GM12878 (cell line): ENCODE data around the gene FYTTD1. TPM values are rescaled to one million over a fixed set of nuclear protein-coding genes. Genes with fewer than 3 reads are reported as not detected.
A peak's percentile ranks its signal among the peaks of the same experiment; 100 is the strongest.

Source experiments
- ATAC-seq: fragments of 200-7000 bp; cut with Tn5 transposase; 3 replicates; pipeline ENCODE4 v1.9.1; 2020; ENCODE audit warnings: mild to moderate bottlenecking, moderate library complexity
- BruUV-seq: library from RNA; stranded (reverse); fragments of 400-500 nt; replicated peaks from 2 replicates; lab custom pipeline; 2021; lab: Mats Ljungman, UMichigan
- CTCF ChIA-PET: fragments of 300-600 bp; sonication (Branson Sonifier 250); formaldehyde crosslinking; extraction: SDS; loops from one replicate; lab custom pipeline; 2021; ENCODE audit warnings: inconsistent platforms; lab: Yijun Ruan, JAX
- POLR2A ChIA-PET: fragments of 350-600 bp; formaldehyde crosslinking; extraction: SDS; loops from one replicate; lab custom pipeline; 2021; ENCODE audit warnings: inconsistent platforms; lab: Charles Lee
- RAD21 ChIA-PET: fragments of 300-600 bp; sonication (Branson Sonifier 250); formaldehyde crosslinking; loops from one replicate; lab custom pipeline; 2023; ENCODE audit warnings: antibody characterized with exemption; ENCODE audit not compliant: unreplicated experiment; lab: Charles Lee
- SMC1A ChIA-PET: fragments of 300-600 bp; sonication (Branson Sonifier 250); formaldehyde crosslinking; loops from one replicate; lab custom pipeline; 2023; ENCODE audit not compliant: unreplicated experiment, uncharacterized antibody; lab: Charles Lee
- DNase-seq: peaks from one replicate; pipeline ENCODE4 v3.0.0-alpha.2; 2011; ENCODE audit warnings: low read depth, low spot score
- FAIRE-seq: peaks from 3 replicates; lab custom pipeline; 2011; peaks lifted over from hg19 to GRCh38; lab: Jason Lieb, UNC
- H2AFZ ChIP-seq: 2 replicates; pipeline ENCODE4 v1.6.0; 2011; ENCODE audit warnings: low read depth, low read length, control low read depth; ENCODE audit not compliant: control insufficient read depth
- H3K27ac ChIP-seq: 2 replicates; pipeline ENCODE4 v1.5.1; 2011; ENCODE audit warnings: control low read depth; ENCODE audit not compliant: control insufficient read depth, insufficient read depth
- H3K27me3 ChIP-seq, 2 experiments: replicated peaks in 1 of 2; 2 replicates each; pipeline versions ENCODE4 v1.6.0 to v1.6.1; 2011; ENCODE audit warnings: low read length in 1 of 2; ENCODE audit not compliant: control insufficient read depth in 2 of 2, insufficient read depth in 2 of 2
- H3K36me3 ChIP-seq, 2 experiments: 2 replicates each; pipeline ENCODE4 v1.5.1; 2011; ENCODE audit warnings: low read length in 1 of 2; ENCODE audit not compliant: control insufficient read depth in 2 of 2, insufficient read depth in 2 of 2
- H3K4me1 ChIP-seq: 2 replicates; pipeline ENCODE4 v1.6.1; 2011; ENCODE audit warnings: mild to moderate bottlenecking, low read length, moderate library complexity, mixed read lengths; ENCODE audit not compliant: control insufficient read depth, insufficient read depth
- H3K4me2 ChIP-seq: 2 replicates; pipeline ENCODE4 v1.6.0; 2011; ENCODE audit warnings: control low read depth; ENCODE audit not compliant: control insufficient read depth, insufficient read depth
- H3K4me3 ChIP-seq: fragments of 200-600 bp; sonication (generic); 2 replicates; pipeline ENCODE4 v1.5.1; 2016
- H3K79me2 ChIP-seq: 2 replicates; pipeline ENCODE4 v1.6.0; 2011; ENCODE audit warnings: low read length; ENCODE audit not compliant: control insufficient read depth, insufficient read depth
- H3K9ac ChIP-seq: 2 replicates; pipeline ENCODE4 v1.8.0; 2011; ENCODE audit warnings: low read length, control low read depth, mixed read lengths; ENCODE audit not compliant: control insufficient read depth, insufficient read depth
- H3K9me3 ChIP-seq: replicated peaks from 3 replicates; pipeline ENCODE4 v1.5.1; 2011; ENCODE audit warnings: mild to moderate bottlenecking, low read length; ENCODE audit not compliant: control insufficient read depth, insufficient read depth
- H4K20me1 ChIP-seq: 2 replicates; pipeline ENCODE4 v1.6.0; 2011; ENCODE audit not compliant: control insufficient read depth, insufficient read depth
- ASH2L ChIP-seq: fragments of 300-600, 200-600 bp; sonication (generic); IDR thresholded peaks from 2 replicates; pipeline ENCODE4 v1.6.1; 2017; ENCODE audit warnings: low read depth, mild to moderate bottlenecking, borderline replicate concordance
- BMI1 ChIP-seq: fragments of 450-650 bp; IDR thresholded peaks from 2 replicates; pipeline ENCODE4 v1.6.1; 2016; ENCODE audit warnings: mild to moderate bottlenecking, moderate library complexity, borderline replicate concordance
- LARP7 ChIP-seq: fragments of 450-650 bp; IDR thresholded peaks from 2 replicates; pipeline ENCODE4 v1.6.1; 2017; ENCODE audit warnings: mild to moderate bottlenecking
- MEF2B ChIP-seq: fragments of 450-650 bp; IDR thresholded peaks from 2 replicates; pipeline ENCODE4 v1.6.1; 2018; ENCODE audit warnings: mild to moderate bottlenecking, moderate library complexity; ENCODE audit not compliant: partially characterized antibody, poor library complexity, severe bottlenecking
- MTA2 ChIP-seq: fragments of 450-650 bp; IDR thresholded peaks from 2 replicates; pipeline ENCODE4 v1.6.1; 2016; ENCODE audit warnings: low read depth, mild to moderate bottlenecking, moderate library complexity
- POLR2AphosphoS5 ChIP-seq: IDR thresholded peaks from 2 replicates; pipeline ENCODE4 v1.6.1; 2011; ENCODE audit warnings: mild to moderate bottlenecking, low read length, inconsistent platforms
- RELA ChIP-seq: fragments of 450-650 bp; IDR thresholded peaks from 2 replicates; pipeline ENCODE4 v1.8.0; 2014; ENCODE audit warnings: borderline replicate concordance; ENCODE audit not compliant: partially characterized antibody
- SIN3A ChIP-seq: IDR thresholded peaks from 2 replicates; pipeline ENCODE4 v1.6.1; 2012; ENCODE audit warnings: low read depth, low read length, improper control_type of control experiment
- SMARCA5 ChIP-seq: fragments of 450-650 bp; IDR thresholded peaks from 2 replicates; pipeline ENCODE4 v1.6.1; 2017; ENCODE audit warnings: mild to moderate bottlenecking
- SMC3 ChIP-seq: IDR thresholded peaks from 2 replicates; pipeline ENCODE4 v1.6.1; 2011; ENCODE audit warnings: low read length, improper control_type of control experiment, borderline replicate concordance
- SRF ChIP-seq, 2 experiments: IDR thresholded peaks; 2 replicates each; pipeline ENCODE4 v1.6.1; 2011; ENCODE audit warnings: low read depth in 2 of 2, low read length in 2 of 2, mild to moderate bottlenecking in 1 of 2, moderate library complexity in 1 of 2
- TCF12 ChIP-seq: IDR thresholded peaks from 2 replicates; pipeline ENCODE4 v1.6.1; 2011; ENCODE audit warnings: low read depth, mild to moderate bottlenecking, low read length
- ZBTB40 ChIP-seq: fragments of 450-650 bp; IDR thresholded peaks from 2 replicates; pipeline ENCODE4 v1.6.1; 2016; ENCODE audit warnings: mild to moderate bottlenecking, moderate library complexity, borderline replicate concordance
- ZNF384 ChIP-seq: IDR thresholded peaks from 2 replicates; pipeline ENCODE4 v1.6.1; 2012; ENCODE audit warnings: low read depth, mild to moderate bottlenecking, low read length, improper control_type of control experiment, borderline replicate concordance
- WGBS: methylation state at CpG from one replicate; pipeline ENCODE4 v1.1.6; 2016; ENCODE audit warnings: low lambda C conversion rate; ENCODE audit not compliant: insufficient replicate concordance, insufficient coverage; ENCODE audit errors: missing lambda C conversion rate; 5-methylcytosine and 5-hydroxymethylcytosine counted together
- in situ Hi-C: fragments of 300-500 bp; cut with MboI; formaldehyde crosslinking; loops from 9 replicates; pipeline ENCODE4 v1.14.3; 2018; ENCODE audit warnings: mixed read lengths
- intact Hi-C: fragments of 100-400 bp; cut with micrococcal nuclease; formaldehyde crosslinking; loops from one replicate; pipeline ENCODE4 v1.14.2; 2022; ENCODE audit not compliant: unreplicated experiment
- polyA plus RNA-seq, 11 experiments: library from polyadenylated mRNA; depleted of rRNA in 4 of 11; unstranded in 6 of 11; stranded (reverse) in 5 of 11; fragments of >200 nt; fragmentation: Nextera tagmentation in 4 of 11; fragmentation: Illumina TruSeq in 1 of 11; extraction: Ambion mirVana in 4 of 11; extraction: Trizol in 1 of 11; gene quantifications; 1 replicate in 1 of 11; 2 replicates in 10 of 11; pipeline versions ENCODE4 v1.2.1 to v1.2.3, GENCODE V29; 2011 to 2016; ENCODE audit warnings: inconsistent platforms in 2 of 11, missing spikeins in 2 of 11, low read depth in 1 of 11
- total RNA-seq, 4 experiments: library from RNA; depleted of rRNA in 3 of 4; stranded (reverse); fragments of >200 nt in 3 of 4; fragmentation: Illumina TruSeq in 1 of 4; extraction: Trizol in 1 of 4; gene quantifications; 2 replicates each; pipeline versions ENCODE4 v1.2.1 to v1.2.3, GENCODE V29; 2013 to 2021
- TF ChIP-seq, protein P1 (sequence below): fragments of 450-650 bp; IDR thresholded peaks from 2 replicates; pipeline ENCODE4 v1.6.1; 2017; ENCODE audit warnings: borderline replicate concordance
- TF ChIP-seq, protein P2 (sequence below): IDR thresholded peaks from 2 replicates; pipeline ENCODE4 v1.6.1; 2011; ENCODE audit warnings: low read depth, low read length, improper control_type of control experiment, borderline replicate concordance

The FYTTD1 gene
- total and polyA plus RNA-seq, 10 of the 15 experiments (the other 5 are each of a cell fraction or from before 2014, with no cell fraction given): 25.5 to 101 (median 59.4) TPM

DNA sequence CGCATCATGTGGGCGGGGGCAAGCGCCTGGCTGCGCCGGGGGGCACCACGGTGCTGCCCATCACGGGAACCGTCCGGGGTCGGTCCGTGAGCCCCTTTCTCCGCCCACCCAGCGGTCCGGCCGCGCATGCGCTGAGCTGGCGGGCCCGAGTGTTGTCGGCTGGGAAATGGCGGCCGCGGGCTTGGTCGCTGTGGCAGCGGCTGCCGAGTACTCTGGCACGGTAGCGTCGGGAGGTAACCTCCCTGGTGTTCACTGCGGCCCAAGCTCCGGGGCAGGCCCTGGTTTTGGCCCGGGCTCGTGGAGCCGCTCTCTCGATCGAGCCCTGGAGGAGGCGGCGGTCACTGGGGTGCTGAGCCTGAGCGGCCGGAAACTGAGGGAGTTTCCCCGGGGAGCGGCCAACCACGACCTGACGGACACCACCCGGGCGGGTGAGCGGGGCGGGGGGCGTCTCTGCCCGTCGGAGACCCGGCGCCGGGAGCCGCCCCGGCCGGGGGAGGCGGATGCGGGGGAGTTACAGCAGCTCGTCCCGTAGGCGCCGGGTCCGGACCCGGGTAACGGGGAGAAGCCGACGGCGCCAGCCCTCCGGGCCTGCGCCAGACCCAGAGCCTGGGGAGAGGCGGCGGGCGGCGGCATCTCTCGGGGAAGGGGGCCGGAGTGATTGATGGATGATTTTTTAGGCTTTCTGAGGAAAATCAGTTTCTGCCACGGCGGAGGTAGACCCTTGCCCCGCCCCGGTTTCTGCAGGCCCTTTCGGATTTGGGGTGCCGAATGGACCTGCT is 41.6 kb downstream of the FYTTD1 start, which contains the start of gene LRCH3:
Gene LRCH3, plus strand, starts transcription at position 142 of the 779 bp plus-strand sequence. Its CDS starts 25 bp downstream, at position 167.
- Histone ChIP-seq H3K27me3 (no peaks in the 10 kb centered on the region), H3K4me1 (peaks cover 19% of the 10 kb centered on the region; the same call in 1 of the 2 replicates), H3K79me2 (peaks cover 59% of the 10 kb centered on the region), H4K20me1 (no peaks in the 10 kb centered on the region), H3K4me2 (peak within 1 kb of the TSS; percentile 85), H3K27ac (peak within 1 kb of the TSS; percentile 97), H2AFZ (peak within 1 kb of the TSS; percentile 87), H3K9me3 (no peaks in the 10 kb centered on the region; the same call in 2 of the 3 replicates), H3K36me3 (no peaks in the 10 kb centered on the region), H3K9ac (peak within 1 kb of the TSS; percentile 96), H3K4me3 (peak within 1 kb of the TSS; percentile 79)
- ChIA-PET RAD21 (interaction anchor here (0.6 to 6.2 kb wide), 6 partner anchors 8 to 78 kb away, joined by 3 to 53 read pairs (median 6); no protein-coding TSS in a partner anchor), CTCF (interaction anchor here (0.7 to 2.6 kb wide), 9 partner anchors 8 to 67 kb away, joined by 3 to 11 read pairs (median 3); no protein-coding TSS in a partner anchor), POLR2A (interaction anchor here (0.6 to 1.3 kb wide), 7 partner anchors 9 to 76 kb away, joined by 3 to 11 read pairs (median 3); no protein-coding TSS in a partner anchor), SMC1A (interaction anchor here (0.6 to 3.8 kb wide), 5 partner anchors 9 to 84 kb away, joined by 3 to 14 read pairs (median 13); no protein-coding TSS in a partner anchor)
- in situ Hi-C loops (no loop called here), intact Hi-C loops (loop anchor here (1.0 to 2.0 kb wide), 5 partner anchors 11 to 79 kb away; partner anchors contain the start of gene RUBCN)
- no peak for DNase-seq
- BruUV-seq: no TSS peak
- peak; percentile 86 for ATAC-seq
- under 1% methylated on average over 79 of the region's 83 CpGs for WGBS
- no peak for FAIRE-seq
- TF ChIP-seq SRF (IDR thresholded peaks at IDR 0.05; ENCODE audit: low read depth in 2 of 2, low read length in 2 of 2): 0 out of 4 replicates have a peak, but pooled peaks of 1 of the 2 experiments have one; percentile 0
- TF ChIP-seq ZNF384: no peak
- TF ChIP-seq ASH2L: 0 out of 2 replicates have a peak, but pooled peaks have one; percentile 6
- peak; percentile 80 for TF ChIP-seq LARP7
- TF ChIP-seq TCF12: peak; percentile 26; the same call in 1 of the 2 replicates
- no peak for TF ChIP-seq ZBTB40
- no peak for TF ChIP-seq MTA2
- TF ChIP-seq MEF2B: peak; percentile 44
- TF ChIP-seq SIN3A: peak; percentile 49; the same call in 1 of the 2 replicates
- peak; percentile 71; the same call in 1 of the 2 replicates for TF ChIP-seq POLR2AphosphoS5
- peak; percentile 75 for TF ChIP-seq RELA
- TF ChIP-seq, protein P1, sequence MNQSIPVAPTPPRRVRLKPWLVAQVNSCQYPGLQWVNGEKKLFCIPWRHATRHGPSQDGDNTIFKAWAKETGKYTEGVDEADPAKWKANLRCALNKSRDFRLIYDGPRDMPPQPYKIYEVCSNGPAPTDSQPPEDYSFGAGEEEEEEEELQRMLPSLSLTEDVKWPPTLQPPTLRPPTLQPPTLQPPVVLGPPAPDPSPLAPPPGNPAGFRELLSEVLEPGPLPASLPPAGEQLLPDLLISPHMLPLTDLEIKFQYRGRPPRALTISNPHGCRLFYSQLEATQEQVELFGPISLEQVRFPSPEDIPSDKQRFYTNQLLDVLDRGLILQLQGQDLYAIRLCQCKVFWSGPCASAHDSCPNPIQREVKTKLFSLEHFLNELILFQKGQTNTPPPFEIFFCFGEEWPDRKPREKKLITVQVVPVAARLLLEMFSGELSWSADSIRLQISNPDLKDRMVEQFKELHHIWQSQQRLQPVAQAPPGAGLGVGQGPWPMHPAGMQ: no peak
- no peak for TF ChIP-seq BMI1
- peak; percentile 8; the same call in 1 of the 2 replicates for TF ChIP-seq SMC3
- TF ChIP-seq SMARCA5: peak; percentile 25; the same call in 1 of the 2 replicates
- TF ChIP-seq, protein P2, sequence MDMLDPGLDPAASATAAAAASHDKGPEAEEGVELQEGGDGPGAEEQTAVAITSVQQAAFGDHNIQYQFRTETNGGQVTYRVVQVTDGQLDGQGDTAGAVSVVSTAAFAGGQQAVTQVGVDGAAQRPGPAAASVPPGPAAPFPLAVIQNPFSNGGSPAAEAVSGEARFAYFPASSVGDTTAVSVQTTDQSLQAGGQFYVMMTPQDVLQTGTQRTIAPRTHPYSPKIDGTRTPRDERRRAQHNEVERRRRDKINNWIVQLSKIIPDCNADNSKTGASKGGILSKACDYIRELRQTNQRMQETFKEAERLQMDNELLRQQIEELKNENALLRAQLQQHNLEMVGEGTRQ: no peak
